ENCODE results near the gene NCCRP1.

- no peak for TF ChIP-seq NRF1 (IDR thresholded peaks at IDR 0.05; ENCODE audit: low read depth, low read length)
- TF ChIP-seq PBX3 (IDR thresholded peaks at IDR 0.05): no peak
- TF ChIP-seq TEAD4 (IDR thresholded peaks at IDR 0.05; ENCODE audit: borderline replicate concordance, insufficient read depth): no peak
- no peak for TF ChIP-seq EP300 (IDR thresholded peaks at IDR 0.05; ENCODE audit: borderline replicate concordance in 1 of 2, low read depth in 1 of 2, low read length in 1 of 2)
- no peak for TF ChIP-seq MXI1 (IDR thresholded peaks at IDR 0.05; ENCODE audit: low read depth, low read length)
- no peak for TF ChIP-seq CTCF (IDR thresholded peaks at IDR 0.05)
- TF ChIP-seq JUND (IDR thresholded peaks at IDR 0.05): no peak
- TF ChIP-seq POLR2AphosphoS5 (IDR thresholded peaks at IDR 0.05; ENCODE audit: low read depth, low read length): no peak
- TF ChIP-seq ZBTB33 (IDR thresholded peaks at IDR 0.05; ENCODE audit: borderline replicate concordance, low read depth): no peak
Measured at GRCh38 chr19:39167461-39168257, 29.1 kb upstream of the NCCRP1 start.
